K562 (cell line): Measurements from ENCODE around the gene ERMN. TPM values are rescaled to one million over a fixed set of nuclear protein-coding genes. Genes with fewer than 3 reads are reported as not detected.

Experiments
- CBX1 ChIP-seq: sonication (generic); IDR thresholded peaks from 2 replicates; pipeline ENCODE4 v1.6.1; 2016; ENCODE audit warnings: antibody characterized with exemption, low read depth, mild to moderate bottlenecking
- DPF2 ChIP-seq: fragments of 450-650 bp; IDR thresholded peaks from 2 replicates; pipeline ENCODE4 v1.6.1; 2016
- SMARCE1 ChIP-seq: fragments of 450-650 bp; IDR thresholded peaks from 2 replicates; pipeline ENCODE4 v1.7.1; 2016; ENCODE audit warnings: mild to moderate bottlenecking
- ZNF436 ChIP-seq: fragments of 250-450, 450-650 bp; sonication (Bioruptor Pico); formaldehyde crosslinking; IDR thresholded peaks from 2 replicates; pipeline ENCODE4 v1.7.0; 2020; ENCODE audit warnings: mild to moderate bottlenecking
- polyA plus RNA-seq, 8 experiments: library from polyadenylated mRNA; depleted of rRNA in 4 of 8; stranded (reverse) in 5 of 8; unstranded in 3 of 8; fragments of >200 nt; fragmentation: Nextera tagmentation in 2 of 8; fragmentation: Illumina TruSeq in 1 of 8; extraction: Ambion mirVana in 2 of 8; extraction: Trizol in 1 of 8; gene quantifications; 2 replicates each; pipeline versions ENCODE4 v1.2.1 to v1.2.3, GENCODE V29; 2011 to 2014; ENCODE audit warnings: inconsistent platforms in 1 of 8, missing spikeins in 1 of 8
- total RNA-seq, 7 experiments: library from RNA; depleted of rRNA in 6 of 7; stranded (reverse); fragments of >200 nt in 6 of 7; fragmentation: Illumina TruSeq in 2 of 7; extraction: Trizol in 2 of 7; gene quantifications; 2 replicates each; pipeline versions ENCODE4 v1.2.1 to v1.2.3, GENCODE V29; 2011 to 2021; ENCODE audit warnings: low replicate concordance in 1 of 7
- TF ChIP-seq, protein P1 (sequence below), 3 experiments: IDR thresholded peaks in 2 of 3; conservative IDR thresholded peaks in 1 of 3; 2 replicates each; pipeline ENCODE4 v1.5.1; 2011 to 2012; ENCODE audit warnings: low read length in 3 of 3, mild to moderate bottlenecking in 3 of 3, control low read depth in 2 of 3, improper control_type of control experiment in 1 of 3, inconsistent platforms in 1 of 3, low read depth in 1 of 3, mixed read lengths in 1 of 3, moderate library complexity in 1 of 3; ENCODE audit not compliant: insufficient read depth in 2 of 3
- TF ChIP-seq, protein P2 (sequence below): fragments of 450-650 bp; formaldehyde crosslinking; IDR thresholded peaks from 2 replicates; pipeline ENCODE4 v1.4.0; 2020; ENCODE audit warnings: mild to moderate bottlenecking, mixed read lengths

The ERMN gene
- total and polyA plus RNA-seq, 9 of the 15 experiments (the other 6 are each of a cell fraction or from before 2014, with no cell fraction given): 0.03 to 0.11 (median 0.05) TPM; not detected in 3

- TF ChIP-seq, protein P1, sequence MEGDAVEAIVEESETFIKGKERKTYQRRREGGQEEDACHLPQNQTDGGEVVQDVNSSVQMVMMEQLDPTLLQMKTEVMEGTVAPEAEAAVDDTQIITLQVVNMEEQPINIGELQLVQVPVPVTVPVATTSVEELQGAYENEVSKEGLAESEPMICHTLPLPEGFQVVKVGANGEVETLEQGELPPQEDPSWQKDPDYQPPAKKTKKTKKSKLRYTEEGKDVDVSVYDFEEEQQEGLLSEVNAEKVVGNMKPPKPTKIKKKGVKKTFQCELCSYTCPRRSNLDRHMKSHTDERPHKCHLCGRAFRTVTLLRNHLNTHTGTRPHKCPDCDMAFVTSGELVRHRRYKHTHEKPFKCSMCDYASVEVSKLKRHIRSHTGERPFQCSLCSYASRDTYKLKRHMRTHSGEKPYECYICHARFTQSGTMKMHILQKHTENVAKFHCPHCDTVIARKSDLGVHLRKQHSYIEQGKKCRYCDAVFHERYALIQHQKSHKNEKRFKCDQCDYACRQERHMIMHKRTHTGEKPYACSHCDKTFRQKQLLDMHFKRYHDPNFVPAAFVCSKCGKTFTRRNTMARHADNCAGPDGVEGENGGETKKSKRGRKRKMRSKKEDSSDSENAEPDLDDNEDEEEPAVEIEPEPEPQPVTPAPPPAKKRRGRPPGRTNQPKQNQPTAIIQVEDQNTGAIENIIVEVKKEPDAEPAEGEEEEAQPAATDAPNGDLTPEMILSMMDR (IDR thresholded peaks at IDR 0.05 in 2 of 3, conservative IDR thresholded peaks at IDR 0.05 in 1 of 3; ENCODE audit: insufficient read depth in 2 of 3, low read depth in 1 of 3, low read length in 3 of 3): peak; percentile 93 to 99 (median 94)
- TF ChIP-seq ZNF436 (CRISPR knock-in tag): no peak
- TF ChIP-seq, protein P2, sequence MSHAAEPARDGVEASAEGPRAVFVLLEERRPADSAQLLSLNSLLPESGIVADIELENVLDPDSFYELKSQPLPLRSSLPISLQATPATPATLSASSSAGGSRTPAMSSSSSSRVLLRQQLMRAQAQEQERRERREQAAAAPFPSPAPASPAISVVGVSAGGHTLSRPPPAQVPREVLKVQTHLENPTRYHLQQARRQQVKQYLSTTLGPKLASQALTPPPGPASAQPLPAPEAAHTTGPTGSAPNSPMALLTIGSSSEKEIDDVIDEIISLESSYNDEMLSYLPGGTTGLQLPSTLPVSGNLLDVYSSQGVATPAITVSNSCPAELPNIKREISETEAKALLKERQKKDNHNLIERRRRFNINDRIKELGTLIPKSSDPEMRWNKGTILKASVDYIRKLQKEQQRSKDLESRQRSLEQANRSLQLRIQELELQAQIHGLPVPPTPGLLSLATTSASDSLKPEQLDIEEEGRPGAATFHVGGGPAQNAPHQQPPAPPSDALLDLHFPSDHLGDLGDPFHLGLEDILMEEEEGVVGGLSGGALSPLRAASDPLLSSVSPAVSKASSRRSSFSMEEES (CRISPR knock-in tag): no peak
- TF ChIP-seq CBX1: no peak
- TF ChIP-seq DPF2: no peak
- TF ChIP-seq SMARCE1: no peak
Measured at GRCh38 chr2:157327621-157328500, 2.2 kb upstream of the ERMN start (continued).
